Fibroblast of pulmonary artery (primary cell): ENCODE measurements around the gene SYTL2.
A peak's percentile ranks its signal among the peaks of the same experiment; 100 is the strongest.

Source experiments
- DNase-seq: peaks from one replicate; pipeline ENCODE4 v3.0.0-alpha.2; 2010; ENCODE audit warnings: low read depth
- H3K4me3 ChIP-seq: replicated peaks from 2 replicates; pipeline ENCODE4 v1.5.1; 2011; ENCODE audit warnings: low read depth, mild to moderate bottlenecking, control low read depth, low read length, moderate library complexity
- CTCF ChIP-seq: IDR thresholded peaks from 2 replicates; pipeline ENCODE4 v1.5.1; 2011; ENCODE audit warnings: mild to moderate bottlenecking, control low read depth, low read length, inconsistent platforms; ENCODE audit errors: missing control alignments

The SYTL2 gene

GRCh38 chr11:85815186-85815931, 4.4 kb upstream of the SYTL2 start:
- peak; percentile 33 for DNase-seq
- no peak overlapping the region for H3K4me3 ChIP-seq

GRCh38 chr11:85813721-85814120, 2.8 kb upstream of the SYTL2 start:
- no peak overlapping the region for H3K4me3 ChIP-seq
- no peak for DNase-seq
- TF ChIP-seq CTCF = no peak

More at GRCh38 chr11:85815186-85815931, 4.4 kb upstream of the SYTL2 start:
- TF ChIP-seq CTCF = no peak

GRCh38 chr11:85811624-85812023, 683 bp upstream of the SYTL2 start:
- TF ChIP-seq CTCF = no peak
- DNase-seq = no peak
- H3K4me3 ChIP-seq = peak overlapping the region; percentile 54

GRCh38 chr11:85810521-85810870, 445 bp downstream of the SYTL2 start:
- H3K4me3 ChIP-seq = peak overlapping the region; percentile 54
- no peak for TF ChIP-seq CTCF

GRCh38 chr11:85809863-85810262, 1.1 kb downstream of the SYTL2 start:
- DNase-seq = no peak
- no peak overlapping the region for H3K4me3 ChIP-seq
- no peak for TF ChIP-seq CTCF

More at GRCh38 chr11:85810521-85810870, 445 bp downstream of the SYTL2 start:
- DNase-seq = no peak

GRCh38 chr11:85809191-85809590, 1.8 kb downstream of the SYTL2 start:
- TF ChIP-seq CTCF = no peak
- H3K4me3 ChIP-seq = no peak overlapping the region

GRCh38 chr11:85806876-85807275, 4.1 kb downstream of the SYTL2 start:
- DNase-seq = peak; percentile 12
- TF ChIP-seq CTCF = no peak
- no peak overlapping the region for H3K4me3 ChIP-seq

More at GRCh38 chr11:85809191-85809590, 1.8 kb downstream of the SYTL2 start:
- no peak for DNase-seq
